ENCODE data around the gene PSMC2. TPM values are rescaled to one million over a fixed set of nuclear protein-coding genes. Genes with fewer than 3 reads are reported as not detected.

PSMC2 gene
- total RNA-seq, 1 experiment from 2014 or later, result 200 TPM

DNA sequence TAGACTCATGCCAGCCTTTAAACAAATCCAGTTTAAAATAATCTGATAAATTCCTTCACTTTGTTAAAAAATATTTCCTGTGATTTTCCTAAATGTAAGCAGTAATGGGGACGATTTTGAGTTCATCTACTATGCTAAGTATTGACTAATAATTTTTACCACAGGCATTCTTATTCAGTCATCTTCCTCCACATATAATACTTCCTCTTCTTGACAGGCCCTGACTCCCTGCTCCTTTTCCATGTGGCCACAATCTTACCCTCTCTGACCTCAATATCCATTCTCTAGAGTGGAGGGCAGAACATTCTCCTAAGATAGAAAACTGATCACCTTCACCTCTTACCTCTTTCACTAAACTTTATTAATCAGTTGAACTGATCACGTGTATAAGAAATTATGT is 10.7 kb upstream of the PSMC2 start:
- Histone ChIP-seq H3K9me3 (no peaks in the 10 kb centered on the region), H3K4me3 (ENCODE audit: low read depth, low read length) (no peak overlapping the region), H3K27me3 (replicated peaks; ENCODE audit: control insufficient read depth, insufficient read depth, low read length) (no peaks in the 10 kb centered on the region), H3K4me1 (no peaks in the 10 kb centered on the region), H3K36me3 (ENCODE audit: control insufficient read depth, insufficient read depth, low read length) (no peaks in the 10 kb centered on the region; the same call in none of the 2 replicates)
- Mint-ChIP-seq H3K27ac (ENCODE audit: unreplicated experiment) (no peak overlapping the region), H3K9me3 (ENCODE audit: unreplicated experiment) (no peaks in the 10 kb centered on the region), H3K36me3 (ENCODE audit: insufficient read depth, unreplicated experiment) (peaks cover 72% of the 10 kb centered on the region), H3K27me3 (ENCODE audit: insufficient read depth, unreplicated experiment) (no peaks in the 10 kb centered on the region), H3K4me1 (ENCODE audit: low read depth, unreplicated experiment) (no peaks in the 10 kb centered on the region), H3K4me3 (ENCODE audit: unreplicated experiment) (no peak overlapping the region)
- DNase-seq, result no peak
- TF ChIP-seq, protein P1, sequence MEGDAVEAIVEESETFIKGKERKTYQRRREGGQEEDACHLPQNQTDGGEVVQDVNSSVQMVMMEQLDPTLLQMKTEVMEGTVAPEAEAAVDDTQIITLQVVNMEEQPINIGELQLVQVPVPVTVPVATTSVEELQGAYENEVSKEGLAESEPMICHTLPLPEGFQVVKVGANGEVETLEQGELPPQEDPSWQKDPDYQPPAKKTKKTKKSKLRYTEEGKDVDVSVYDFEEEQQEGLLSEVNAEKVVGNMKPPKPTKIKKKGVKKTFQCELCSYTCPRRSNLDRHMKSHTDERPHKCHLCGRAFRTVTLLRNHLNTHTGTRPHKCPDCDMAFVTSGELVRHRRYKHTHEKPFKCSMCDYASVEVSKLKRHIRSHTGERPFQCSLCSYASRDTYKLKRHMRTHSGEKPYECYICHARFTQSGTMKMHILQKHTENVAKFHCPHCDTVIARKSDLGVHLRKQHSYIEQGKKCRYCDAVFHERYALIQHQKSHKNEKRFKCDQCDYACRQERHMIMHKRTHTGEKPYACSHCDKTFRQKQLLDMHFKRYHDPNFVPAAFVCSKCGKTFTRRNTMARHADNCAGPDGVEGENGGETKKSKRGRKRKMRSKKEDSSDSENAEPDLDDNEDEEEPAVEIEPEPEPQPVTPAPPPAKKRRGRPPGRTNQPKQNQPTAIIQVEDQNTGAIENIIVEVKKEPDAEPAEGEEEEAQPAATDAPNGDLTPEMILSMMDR (IDR thresholded peaks at IDR 0.05; ENCODE audit: insufficient read depth in 1 of 2, low read depth in 1 of 2, low read length in 1 of 2, severe bottlenecking in 1 of 2, unreplicated experiment in 1 of 2), result no peak
- BruUV-seq (replicated peaks), result no TSS peak
- intact Hi-C loops (cut with micrococcal nuclease; ENCODE audit: unreplicated experiment), result no loop called here
- ChIA-PET CTCF (no interaction called here), POLR2A (no interaction called here)

DNA sequence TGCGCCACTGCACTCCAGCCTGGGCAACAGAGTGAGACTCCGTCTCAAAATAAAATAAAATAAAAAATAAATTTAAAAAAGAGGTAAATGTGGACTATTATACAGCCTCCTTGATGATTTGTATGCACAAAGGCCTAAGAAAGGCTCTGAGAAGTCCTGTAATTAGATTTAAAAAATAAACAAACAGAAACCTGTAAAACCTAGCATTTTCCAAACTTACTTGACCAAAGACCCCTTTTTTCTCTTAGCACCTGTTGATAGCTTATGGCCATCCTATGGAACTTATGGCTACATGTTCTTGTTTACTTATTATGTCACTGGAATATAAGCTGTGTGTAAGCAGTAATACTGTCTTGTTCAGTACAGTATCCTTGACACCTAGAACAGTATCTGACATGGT is 8.6 kb upstream of the PSMC2 start:
- BruUV-seq (replicated peaks), result no TSS peak
- Histone ChIP-seq H3K4me1 (peaks cover 4% of the 10 kb centered on the region; the same call in 1 of the 2 replicates), H3K27me3 (replicated peaks; ENCODE audit: control insufficient read depth, insufficient read depth, low read length) (no peaks in the 10 kb centered on the region), H3K9me3 (no peaks in the 10 kb centered on the region), H3K36me3 (ENCODE audit: control insufficient read depth, insufficient read depth, low read length) (no peaks in the 10 kb centered on the region; the same call in none of the 2 replicates), H3K4me3 (ENCODE audit: low read depth, low read length) (no peak overlapping the region)
- Mint-ChIP-seq H3K4me1 (ENCODE audit: low read depth, unreplicated experiment) (no peaks in the 10 kb centered on the region), H3K36me3 (ENCODE audit: insufficient read depth, unreplicated experiment) (peaks cover 71% of the 10 kb centered on the region), H3K4me3 (ENCODE audit: unreplicated experiment) (no peak overlapping the region), H3K27ac (ENCODE audit: unreplicated experiment) (no peak overlapping the region), H3K27me3 (ENCODE audit: insufficient read depth, unreplicated experiment) (no peaks in the 10 kb centered on the region), H3K9me3 (ENCODE audit: unreplicated experiment) (no peaks in the 10 kb centered on the region)
- TF ChIP-seq, protein P1 (IDR thresholded peaks at IDR 0.05; ENCODE audit: insufficient read depth in 1 of 2, low read depth in 1 of 2, low read length in 1 of 2, severe bottlenecking in 1 of 2, unreplicated experiment in 1 of 2), result no peak
- DNase-seq, result no peak
- ChIA-PET CTCF (no interaction called here), POLR2A (no interaction called here)
- intact Hi-C loops (cut with micrococcal nuclease; ENCODE audit: unreplicated experiment), result no loop called here

DNA sequence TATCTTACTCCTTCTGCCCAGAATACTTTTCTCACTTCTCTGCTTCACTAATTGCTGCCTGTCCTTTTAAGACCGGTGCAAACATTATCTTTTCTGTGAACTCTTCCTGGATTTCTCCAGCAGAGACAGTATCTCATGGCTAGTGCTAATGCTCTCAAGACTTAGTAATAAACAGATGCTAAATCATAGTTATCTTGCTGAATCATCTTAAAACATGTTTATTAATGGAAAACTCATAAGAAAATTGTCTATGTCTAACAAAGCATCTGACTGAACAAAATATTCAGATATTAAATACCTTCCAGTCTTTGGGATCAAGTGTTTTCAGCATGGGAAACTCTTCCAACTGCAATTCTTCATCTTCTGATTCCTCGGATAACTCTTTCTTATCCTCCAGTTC is 6.0 kb upstream of the PSMC2 start:
- no peaks in the 10 kb centered on the region for H3K9me3 ChIP-seq
- TF ChIP-seq, protein P1 (IDR thresholded peaks at IDR 0.05; ENCODE audit: insufficient read depth in 1 of 2, low read depth in 1 of 2, low read length in 1 of 2, severe bottlenecking in 1 of 2, unreplicated experiment in 1 of 2), result no peak
- intact Hi-C loops (cut with micrococcal nuclease; ENCODE audit: unreplicated experiment), result no loop called here
- no TSS peak for BruUV-seq (replicated peaks)
- Mint-ChIP-seq H3K4me3 (ENCODE audit: unreplicated experiment) (no peak overlapping the region), H3K4me1 (ENCODE audit: low read depth, unreplicated experiment) (peaks cover 9% of the 10 kb centered on the region), H3K9me3 (ENCODE audit: unreplicated experiment) (no peaks in the 10 kb centered on the region), H3K27me3 (ENCODE audit: insufficient read depth, unreplicated experiment) (no peaks in the 10 kb centered on the region), H3K27ac (ENCODE audit: unreplicated experiment) (no peak overlapping the region), H3K36me3 (ENCODE audit: insufficient read depth, unreplicated experiment) (peaks cover 66% of the 10 kb centered on the region)
- H3K36me3 ChIP-seq (ENCODE audit: control insufficient read depth, insufficient read depth, low read length), result no peaks in the 10 kb centered on the region; the same call in none of the 2 replicates
- H3K27me3 ChIP-seq (replicated peaks; ENCODE audit: control insufficient read depth, insufficient read depth, low read length), result no peaks in the 10 kb centered on the region
- H3K4me1 ChIP-seq, result peaks cover 6% of the 10 kb centered on the region; the same call in 1 of the 2 replicates
- DNase-seq, result no peak
- H3K4me3 ChIP-seq (ENCODE audit: low read depth, low read length), result no peak overlapping the region
- CTCF ChIA-PET, result no interaction called here
- POLR2A ChIA-PET, result no interaction called here
